Ishikawa (cell line): ENCODE measurements around the gene CASTOR2.

Experiments used
- CEBPB ChIP-seq: IDR thresholded peaks from 2 replicates; pipeline ENCODE4 v1.6.1; 2012
- CREB1 ChIP-seq: IDR thresholded peaks from 2 replicates; pipeline ENCODE4 v1.6.1; 2012; ENCODE audit warnings: low read depth
- EGR1 ChIP-seq: IDR thresholded peaks from 2 replicates; pipeline ENCODE4 v1.6.1; 2012
- EP300 ChIP-seq: IDR thresholded peaks from 2 replicates; pipeline ENCODE4 v1.6.1; 2012; ENCODE audit warnings: borderline replicate concordance
- FOXM1 ChIP-seq: IDR thresholded peaks from 2 replicates; pipeline ENCODE4 v1.6.1; 2012; ENCODE audit warnings: low read depth, borderline replicate concordance
- MAX ChIP-seq: IDR thresholded peaks from 2 replicates; pipeline ENCODE4 v1.6.1; 2012
- NFIC ChIP-seq: IDR thresholded peaks from 2 replicates; pipeline ENCODE4 v1.6.1; 2012
- RAD21 ChIP-seq: IDR thresholded peaks from 2 replicates; pipeline ENCODE4 v1.6.1; 2012; ENCODE audit warnings: low read depth
- REST ChIP-seq: IDR thresholded peaks from 2 replicates; pipeline ENCODE4 v1.6.1; 2012; ENCODE audit warnings: low read depth, mild to moderate bottlenecking
- TAF1 ChIP-seq: IDR thresholded peaks from 2 replicates; pipeline ENCODE4 v1.6.1; 2012; ENCODE audit warnings: low read depth, mild to moderate bottlenecking
- TCF12 ChIP-seq: IDR thresholded peaks from 2 replicates; pipeline ENCODE4 v1.6.1; 2012; ENCODE audit warnings: low read depth
- TEAD4 ChIP-seq: IDR thresholded peaks from 2 replicates; pipeline ENCODE4 v1.6.1; 2012
- USF1 ChIP-seq: IDR thresholded peaks from 2 replicates; pipeline ENCODE4 v1.6.1; 2012
- YY1 ChIP-seq: IDR thresholded peaks from 2 replicates; pipeline ENCODE4 v1.6.1; 2012; ENCODE audit warnings: low read depth
- ZBTB7A ChIP-seq: IDR thresholded peaks from 2 replicates; pipeline ENCODE4 v1.6.1; 2012; ENCODE audit warnings: low read depth

Gene CASTOR2

DNA sequence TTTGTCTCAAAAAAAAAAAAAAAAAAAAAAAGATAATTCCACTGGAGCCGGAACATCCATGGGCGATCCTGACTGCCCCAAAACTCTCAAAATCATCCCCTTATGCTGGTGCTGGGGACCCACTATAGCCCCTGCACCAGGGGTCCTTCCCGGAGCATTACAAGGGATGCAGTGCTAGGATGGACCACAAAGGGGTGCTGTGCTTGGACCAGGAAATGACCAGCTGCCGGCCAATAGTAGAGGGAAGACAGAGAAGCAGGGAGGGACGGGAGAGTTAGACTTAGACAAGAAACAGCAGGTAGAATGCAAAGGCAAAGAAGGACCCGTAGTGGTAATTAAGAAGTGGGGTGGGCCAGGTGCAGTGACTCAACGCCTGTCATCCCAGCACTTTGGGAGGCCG lies 68.6 kb downstream of the CASTOR2 start:
- TF ChIP-seq TCF12 (no peak), REST (no peak), RAD21 (0 out of 2 replicates have a peak, but pooled peaks have one; percentile 4)

- TF ChIP-seq USF1 (no peak), NFIC (no peak)
Measured at GRCh38 chr7:75033826-75034225, 69.3 kb downstream of the CASTOR2 start.

- no peak for TF ChIP-seq EP300
- TF ChIP-seq MAX = no peak
- no peak for TF ChIP-seq USF1
- no peak for TF ChIP-seq YY1
Measured at GRCh38 chr7:75038508-75038907, 74.0 kb downstream of the CASTOR2 start.

- no peak for TF ChIP-seq FOXM1
Measured at GRCh38 chr7:75039166-75039565, 74.7 kb downstream of the CASTOR2 start.

DNA sequence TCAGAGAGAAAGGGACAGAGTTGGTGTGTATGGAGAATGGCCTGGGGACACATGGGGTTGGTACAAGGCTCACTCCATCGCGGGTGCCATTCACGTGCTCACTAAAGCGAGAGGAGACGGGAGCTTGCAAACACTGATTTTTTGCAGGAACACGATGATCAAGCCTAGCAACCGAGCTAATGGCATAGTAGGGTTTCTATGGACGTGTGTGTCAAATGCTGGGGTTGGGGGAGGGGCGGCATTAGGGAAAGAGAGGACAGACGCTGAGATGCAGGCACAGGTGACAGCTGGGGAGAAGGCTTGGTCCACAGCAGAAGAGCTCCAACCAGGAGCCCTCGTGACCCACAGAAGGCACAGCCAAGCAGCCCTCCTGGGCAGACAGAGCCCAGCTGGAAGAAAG lies 75.2 kb downstream of the CASTOR2 start:
- no peak for TF ChIP-seq ZBTB7A
- no peak for TF ChIP-seq MAX
- TF ChIP-seq TEAD4 = no peak
- no peak for TF ChIP-seq YY1
- no peak for TF ChIP-seq TCF12
- no peak for TF ChIP-seq RAD21
- no peak for TF ChIP-seq REST
- TF ChIP-seq NFIC = no peak
- TF ChIP-seq CEBPB = no peak
- no peak for TF ChIP-seq EP300
- no peak for TF ChIP-seq FOXM1
- TF ChIP-seq CREB1 = no peak
- TF ChIP-seq EGR1 = no peak
- TF ChIP-seq TAF1 = no peak
- TF ChIP-seq USF1 = no peak

- TF ChIP-seq CEBPB (no peak), TCF12 (no peak), TAF1 (no peak), REST (no peak), RAD21 (no peak), NFIC (no peak), EP300 (no peak), YY1 (no peak), CREB1 (no peak), MAX (no peak), FOXM1 (no peak), TEAD4 (no peak), ZBTB7A (no peak), EGR1 (no peak), USF1 (no peak)
Measured at GRCh38 chr7:75040512-75040911, 76.0 kb downstream of the CASTOR2 start.
